CD14-positive monocyte (primary cell): ENCODE measurements around the gene SLX9. TPM values are rescaled to one million over a fixed set of nuclear protein-coding genes. Genes with fewer than 3 reads are reported as not detected.

Experiments used
- DNase-seq, 3 donors: peaks; one replicate each; pipeline ENCODE4 v3.0.0-alpha.2; 2011 to 2022
- H2AFZ ChIP-seq: 2 replicates; pipeline ENCODE4 v1.6.0; 2012; ENCODE audit warnings: mild to moderate bottlenecking, low read depth, low read length, inconsistent platforms; ENCODE audit not compliant: insufficient read depth, poor library complexity, severe bottlenecking
- H3K27ac ChIP-seq, 2 donors: 1 replicate in 1 of 2; 2 replicates in 1 of 2; pipeline ENCODE4 v1.5.1; 2012 to 2013; ENCODE audit warnings: low read length in 2 of 2, control low read depth in 1 of 2, inconsistent platforms in 1 of 2, low read depth in 1 of 2, mild to moderate bottlenecking in 1 of 2
- H3K27me3 ChIP-seq, 2 donors: one replicate each; pipeline versions ENCODE4 v1.6.0 to v1.6.1; 2011 to 2013; ENCODE audit warnings: low read length in 2 of 2; ENCODE audit not compliant: control insufficient read depth in 2 of 2, insufficient read depth in 2 of 2
- H3K36me3 ChIP-seq, 2 donors: replicated peaks in 1 of 2; 1 replicate in 1 of 2; 2 replicates in 1 of 2; pipeline versions ENCODE4 v1.5.1 to v1.6.1; 2012 to 2013; ENCODE audit warnings: low read length in 2 of 2, control low read depth in 1 of 2, inconsistent platforms in 1 of 2, mild to moderate bottlenecking in 1 of 2; ENCODE audit not compliant: insufficient read depth in 2 of 2, control insufficient read depth in 1 of 2
- H3K4me1 ChIP-seq, 2 donors: 1 replicate in 1 of 2; 2 replicates in 1 of 2; pipeline versions ENCODE4 v1.5.1 to v1.6.1; 2012 to 2013; ENCODE audit warnings: low read length in 2 of 2, control low read depth in 1 of 2, inconsistent platforms in 1 of 2, mild to moderate bottlenecking in 1 of 2, moderate library complexity in 1 of 2; ENCODE audit not compliant: insufficient read depth in 2 of 2, control insufficient read depth in 1 of 2
- H3K4me2 ChIP-seq: replicated peaks from 2 replicates; pipeline ENCODE3; 2012; ENCODE audit warnings: low read length, moderate library complexity, mild to moderate bottlenecking; ENCODE audit not compliant: poor library complexity, severe bottlenecking; ENCODE audit errors: extremely low read depth
- H3K4me3 ChIP-seq, 3 experiments: fragments of 200-600 bp in 1 of 3; sonication (generic) in 1 of 3; replicated peaks in 1 of 3; 1 replicate in 2 of 3; 2 replicates in 1 of 3; pipeline ENCODE4 v1.5.1; 2011 to 2013; ENCODE audit warnings: low read length in 3 of 3, mild to moderate bottlenecking in 3 of 3, control low read depth in 2 of 3, low read depth in 2 of 3, inconsistent platforms in 1 of 3, moderate library complexity in 1 of 3
- H3K79me2 ChIP-seq: 2 replicates; pipeline ENCODE4 v1.6.0; 2012; ENCODE audit warnings: mild to moderate bottlenecking, control low read depth, inconsistent platforms, low read length, moderate library complexity; ENCODE audit not compliant: insufficient read depth
- H3K9ac ChIP-seq: 2 replicates; pipeline ENCODE4 v1.6.0; 2017; ENCODE audit warnings: low read length, mild to moderate bottlenecking; ENCODE audit not compliant: insufficient read depth, poor library complexity, severe bottlenecking
- H3K9me3 ChIP-seq, 2 donors: replicated peaks in 1 of 2; 1 replicate in 1 of 2; 2 replicates in 1 of 2; pipeline versions ENCODE4 v1.5.1 to v1.6.1; 2012 to 2013; ENCODE audit warnings: low read length in 2 of 2, control low read depth in 1 of 2; ENCODE audit not compliant: control insufficient read depth in 1 of 2, insufficient read depth in 1 of 2
- H4K20me1 ChIP-seq: 2 replicates; pipeline ENCODE4 v1.6.0; 2012; ENCODE audit warnings: mild to moderate bottlenecking, low read length, control low read depth, moderate library complexity; ENCODE audit not compliant: insufficient read depth
- H3K27ac Mint-ChIP-seq, 7 donors: one replicate each; pipeline ENCODE4 v1.8.0; 2020; ENCODE audit warnings: mild to moderate bottlenecking in 7 of 7, mixed read lengths in 7 of 7, moderate library complexity in 6 of 7, inconsistent platforms in 2 of 7
- H3K27me3 Mint-ChIP-seq, 3 donors: one replicate each; pipeline ENCODE4 v1.8.0; 2021 to 2022; ENCODE audit warnings: low read depth in 3 of 3, mild to moderate bottlenecking in 3 of 3, mixed read lengths in 3 of 3, moderate library complexity in 3 of 3, inconsistent platforms in 1 of 3
- H3K36me3 Mint-ChIP-seq, 2 donors: one replicate each; pipeline ENCODE4 v1.8.0; 2020; ENCODE audit warnings: mixed read lengths in 2 of 2, inconsistent platforms in 1 of 2, mild to moderate bottlenecking in 1 of 2
- H3K4me1 Mint-ChIP-seq: one replicate; pipeline ENCODE4 v1.8.0; 2020; ENCODE audit warnings: mild to moderate bottlenecking, mixed read lengths
- H3K4me3 Mint-ChIP-seq, 2 donors: one replicate each; pipeline ENCODE4 v1.8.0; 2020; ENCODE audit warnings: mild to moderate bottlenecking in 2 of 2, mixed read lengths in 2 of 2, moderate library complexity in 1 of 2
- H3K9me3 Mint-ChIP-seq, 7 donors: one replicate each; pipeline ENCODE4 v1.8.0; 2020 to 2022; ENCODE audit warnings: mixed read lengths in 7 of 7, mild to moderate bottlenecking in 6 of 7, moderate library complexity in 6 of 7, inconsistent platforms in 2 of 7
- WGBS: methylation state at CpG from one replicate; pipeline ENCODE4 v1.1.5; 2013; ENCODE audit warnings: missing lambda C conversion rate; ENCODE audit not compliant: insufficient coverage; 5-methylcytosine and 5-hydroxymethylcytosine counted together
- intact Hi-C, 2 donors: fragments of 100-400 bp; cut with micrococcal nuclease; formaldehyde crosslinking; loops; one replicate each; pipeline versions ENCODE4 v1.15.0 to v1.15.1; 2023
- polyA plus RNA-seq, 3 donors: library from polyadenylated mRNA; depleted of rRNA in 1 of 3; unstranded in 2 of 3; stranded (reverse) in 1 of 3; fragments of 300-500 nt in 2 of 3; fragments of >200 nt in 1 of 3; fragmentation: Illumina TruSeq in 2 of 3; gene quantifications; 1 replicate in 2 of 3; 2 replicates in 1 of 3; pipeline ENCODE4 v1.2.3, GENCODE V29; 2012 to 2021
- TF ChIP-seq, protein P1 (sequence below): fragments of 200-600 bp; IDR thresholded peaks from one replicate; pipeline ENCODE4 v1.8.0; 2022; ENCODE audit warnings: antibody characterized with exemption, mild to moderate bottlenecking

SLX9 gene
- polyA plus RNA-seq, 3 donors = 7.5 to 9.0 (median 9.0) TPM

GRCh38 chr21:44923480-44924084, 16.2 kb upstream of the SLX9 start:
- Mint-ChIP-seq H3K27ac (peak overlapping the region; percentile 92 to 99 (median 97)), H3K4me1 (peaks cover 80% of the 10 kb centered on the region), H3K4me3 (peak overlapping the region; percentile 2 to 81), H3K9me3 (peaks cover 0 to 2% (median 0%) of the 10 kb centered on the region in 7 donors), H3K27me3 (no peaks in the 10 kb centered on the region), H3K36me3 (peaks cover 4 to 12% of the 10 kb centered on the region in 2 donors)
- Histone ChIP-seq H3K4me3 (peak overlapping the region in 1 of 3 experiments; percentile 98), H3K9me3 (no peaks in the 10 kb centered on the region), H3K9ac (no peak overlapping the region), H3K4me1 (peaks cover 83 to 88% of the 10 kb centered on the region in 2 donors), H3K27me3 (no peaks in the 10 kb centered on the region), H3K36me3 (peaks cover 2 to 3% of the 10 kb centered on the region in 2 donors), H2AFZ (no peak overlapping the region), H4K20me1 (peaks cover 21% of the 10 kb centered on the region), H3K79me2 (peaks cover 81% of the 10 kb centered on the region), H3K4me2 (peak overlapping the region; percentile 87), H3K27ac (peak overlapping the region; percentile 79 to 87)
- 35% methylated on average over 7 of the region's 10 CpGs for WGBS
- intact Hi-C loops = loop anchor here (2.0 to 5.0 kb wide), 2 partner anchors 45 to 121 kb away; partner anchors contain the start of gene UBE2G2 (in 1 of the 2)
- TF ChIP-seq, protein P1, sequence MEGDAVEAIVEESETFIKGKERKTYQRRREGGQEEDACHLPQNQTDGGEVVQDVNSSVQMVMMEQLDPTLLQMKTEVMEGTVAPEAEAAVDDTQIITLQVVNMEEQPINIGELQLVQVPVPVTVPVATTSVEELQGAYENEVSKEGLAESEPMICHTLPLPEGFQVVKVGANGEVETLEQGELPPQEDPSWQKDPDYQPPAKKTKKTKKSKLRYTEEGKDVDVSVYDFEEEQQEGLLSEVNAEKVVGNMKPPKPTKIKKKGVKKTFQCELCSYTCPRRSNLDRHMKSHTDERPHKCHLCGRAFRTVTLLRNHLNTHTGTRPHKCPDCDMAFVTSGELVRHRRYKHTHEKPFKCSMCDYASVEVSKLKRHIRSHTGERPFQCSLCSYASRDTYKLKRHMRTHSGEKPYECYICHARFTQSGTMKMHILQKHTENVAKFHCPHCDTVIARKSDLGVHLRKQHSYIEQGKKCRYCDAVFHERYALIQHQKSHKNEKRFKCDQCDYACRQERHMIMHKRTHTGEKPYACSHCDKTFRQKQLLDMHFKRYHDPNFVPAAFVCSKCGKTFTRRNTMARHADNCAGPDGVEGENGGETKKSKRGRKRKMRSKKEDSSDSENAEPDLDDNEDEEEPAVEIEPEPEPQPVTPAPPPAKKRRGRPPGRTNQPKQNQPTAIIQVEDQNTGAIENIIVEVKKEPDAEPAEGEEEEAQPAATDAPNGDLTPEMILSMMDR = no peak
- peak in 2 of 3 donors; percentile 70 to 74 for DNase-seq

DNA sequence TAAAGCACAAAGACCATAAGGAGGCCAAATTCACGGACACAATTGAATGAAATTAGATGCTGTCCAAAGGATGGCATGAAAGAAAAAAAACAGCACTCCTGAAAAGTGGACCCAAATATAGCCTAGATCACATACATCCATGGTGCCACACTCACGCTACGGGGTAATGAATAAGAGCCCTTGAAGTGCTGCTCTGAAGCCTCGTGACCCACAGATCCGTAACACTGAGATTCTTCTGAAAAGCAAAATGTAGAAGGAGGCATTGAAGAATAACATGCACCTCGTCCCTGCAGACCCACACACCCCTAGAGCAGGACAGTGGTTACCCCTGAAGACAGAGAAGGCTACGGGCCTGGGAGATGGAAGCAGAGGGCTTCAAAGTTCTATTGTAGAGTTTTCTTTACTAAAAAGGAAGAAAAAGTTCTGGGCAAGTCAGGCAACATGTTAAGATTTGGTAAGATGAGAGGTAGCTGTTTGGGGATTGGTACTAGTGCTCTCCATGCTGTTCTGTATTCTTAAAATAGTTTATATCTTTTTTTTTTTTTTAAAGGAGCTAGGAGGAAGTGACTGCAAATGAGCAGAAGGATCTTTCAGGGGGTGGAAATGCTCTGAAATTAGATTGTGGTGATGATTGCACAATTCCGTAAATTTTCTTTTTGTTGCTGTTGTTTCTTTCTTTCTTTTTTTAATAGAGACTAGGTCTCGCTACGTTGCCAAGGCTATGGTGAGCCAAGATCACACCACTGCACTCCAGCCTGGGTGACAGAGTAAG, 15.0 kb upstream of the SLX9 start:
- H2AFZ ChIP-seq = no peak overlapping the region
- intact Hi-C loops = loop anchor here (2.0 to 5.0 kb wide), 3 partner anchors 42 to 122 kb away; partner anchors contain the start of gene UBE2G2 (in 1 of the 2)
- peak overlapping the region in 1 of 3 experiments; percentile 98 for H3K4me3 ChIP-seq

More for the DNA sequence above, 15.0 kb upstream of the SLX9 start:
- Mint-ChIP-seq H3K36me3 (peaks cover 2 to 11% of the 10 kb centered on the region in 2 donors), H3K9me3 (peaks cover 0 to 3% (median 0%) of the 10 kb centered on the region in 7 donors), H3K4me1 (peaks cover 88% of the 10 kb centered on the region), H3K27me3 (peaks cover 0 to 2% (median 0%) of the 10 kb centered on the region in 3 donors), H3K27ac (peak overlapping the region; percentile 92 to 99 (median 97)), H3K4me3 (peak overlapping the region; percentile 63 to 81)
- H3K27me3 ChIP-seq = no peaks in the 10 kb centered on the region
- peak overlapping the region; percentile 87 for H3K4me2 ChIP-seq
- TF ChIP-seq, protein P1 = no peak
- peaks cover 88 to 91% of the 10 kb centered on the region in 2 donors for H3K4me1 ChIP-seq
- peaks cover 81% of the 10 kb centered on the region for H3K79me2 ChIP-seq
- H3K9ac ChIP-seq = peak overlapping the region; percentile 5
- H4K20me1 ChIP-seq = peaks cover 9% of the 10 kb centered on the region
- H3K36me3 ChIP-seq = no peaks in the 10 kb centered on the region
- DNase-seq = peak; percentile 66 to 93 (median 91)
- H3K27ac ChIP-seq = peak overlapping the region; percentile 79 to 87
- no peaks in the 10 kb centered on the region for H3K9me3 ChIP-seq
- 0% methylated on average over 1 of the region's 10 CpGs for WGBS
